ENCODE measurements around the gene BANF2. TPM values are rescaled to one million over a fixed set of nuclear protein-coding genes. Genes with fewer than 3 reads are reported as not detected.
"Not testable (repeated sequence)": the region's sequence is repeated elsewhere in the genome, so short reads cannot be mapped to it uniquely, and the experiment has no call there.

BANF2 gene
- polyA plus RNA-seq, 1 donor from 2014 or later: not detected

DNA sequence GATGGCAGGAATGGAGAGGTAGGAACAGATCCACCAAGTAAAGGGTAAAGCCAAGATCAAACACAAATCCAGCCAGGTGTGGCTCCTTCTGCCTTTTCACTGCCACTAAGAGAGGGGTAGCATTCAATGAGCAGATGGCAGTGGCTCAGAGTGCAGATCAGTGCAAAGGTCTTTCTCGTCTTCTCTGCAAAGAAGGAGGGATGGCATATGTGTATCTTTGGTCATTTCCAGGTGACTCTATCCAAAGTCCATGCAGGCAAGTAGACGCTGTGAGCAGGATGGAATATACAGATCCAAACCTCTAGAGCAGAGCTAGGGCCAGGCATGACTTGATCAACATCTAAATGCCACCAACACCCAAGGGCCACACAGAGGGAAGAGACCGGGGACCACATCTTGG lies 6.9 kb downstream of the BANF2 start:
- Mint-ChIP-seq H3K4me3 (no peak overlapping the region), H3K27ac (no peak overlapping the region), H3K4me1 (no peaks in the 10 kb centered on the region), H3K9me3 (peaks cover 0 to 1% (median 0%) of the 10 kb centered on the region in 3 donors), H3K27me3 (peaks cover 1% of the 10 kb centered on the region), H3K36me3 (no peaks in the 10 kb centered on the region)

DNA sequence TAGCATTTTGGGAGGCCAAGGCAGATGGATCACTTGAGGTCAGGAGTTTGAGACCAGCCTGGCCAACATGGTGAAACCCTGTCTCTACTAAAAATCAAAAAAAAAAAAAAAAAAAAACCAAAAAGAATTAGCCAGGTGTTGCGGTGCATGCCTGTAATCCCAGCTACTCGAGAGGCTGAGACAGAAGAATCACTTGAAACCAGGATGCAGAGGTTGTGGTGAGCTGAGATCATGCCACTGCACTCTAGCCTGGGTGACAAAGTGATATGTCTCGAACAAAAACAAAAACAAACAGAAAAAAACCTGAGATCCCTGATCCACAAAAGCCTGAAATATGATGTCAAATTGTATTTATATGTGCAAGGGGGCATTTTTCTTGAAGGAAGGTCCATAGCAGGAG lies 8.2 kb downstream of the BANF2 start:
- H3K36me3 Mint-ChIP-seq, H3K9me3 Mint-ChIP-seq, H3K4me3 Mint-ChIP-seq, H3K27me3 Mint-ChIP-seq, H3K27ac Mint-ChIP-seq, H3K4me1 Mint-ChIP-seq: not testable (repeated sequence)

DNA sequence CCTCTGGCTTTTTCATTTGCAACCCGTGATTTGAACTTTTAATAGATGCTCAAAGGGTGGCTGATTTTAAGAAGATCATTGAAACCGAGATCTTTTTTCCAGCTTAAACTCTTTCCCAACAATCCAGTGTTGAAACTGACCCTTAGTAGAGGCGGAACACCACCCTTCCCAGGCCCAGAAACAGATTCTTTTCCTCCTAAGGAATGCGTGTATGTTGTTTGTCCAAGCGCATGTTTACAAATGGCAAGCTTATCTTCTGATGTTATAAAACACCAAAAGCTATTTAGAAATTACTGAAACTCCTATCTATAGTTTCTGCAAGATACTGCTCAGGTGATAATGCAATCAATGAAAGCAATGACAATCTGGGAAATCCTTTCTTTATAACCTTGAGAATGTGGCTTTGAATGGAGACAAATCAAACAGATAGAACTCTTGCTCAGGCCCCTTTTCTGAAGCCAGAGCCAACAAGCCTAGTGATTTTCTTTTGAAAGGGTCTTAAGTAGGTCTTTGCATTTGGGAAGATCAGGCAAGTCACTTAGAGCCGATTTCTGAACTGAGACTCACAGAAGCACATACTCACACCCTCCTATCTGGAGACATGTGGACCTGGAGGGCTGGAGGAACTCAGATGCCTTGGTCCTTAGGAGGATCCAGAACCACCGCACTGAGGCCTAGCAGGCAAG lies 9.1 kb downstream of the BANF2 start:
- no peaks in the 10 kb centered on the region for H3K4me1 Mint-ChIP-seq
- peaks cover 1% of the 10 kb centered on the region for H3K27me3 Mint-ChIP-seq
- no peak overlapping the region for H3K4me3 Mint-ChIP-seq
- no peak overlapping the region for H3K27ac Mint-ChIP-seq
- H3K9me3 Mint-ChIP-seq: peaks cover 0 to 1% (median 0%) of the 10 kb centered on the region in 3 donors
- H3K36me3 Mint-ChIP-seq: peaks cover 2% of the 10 kb centered on the region

DNA sequence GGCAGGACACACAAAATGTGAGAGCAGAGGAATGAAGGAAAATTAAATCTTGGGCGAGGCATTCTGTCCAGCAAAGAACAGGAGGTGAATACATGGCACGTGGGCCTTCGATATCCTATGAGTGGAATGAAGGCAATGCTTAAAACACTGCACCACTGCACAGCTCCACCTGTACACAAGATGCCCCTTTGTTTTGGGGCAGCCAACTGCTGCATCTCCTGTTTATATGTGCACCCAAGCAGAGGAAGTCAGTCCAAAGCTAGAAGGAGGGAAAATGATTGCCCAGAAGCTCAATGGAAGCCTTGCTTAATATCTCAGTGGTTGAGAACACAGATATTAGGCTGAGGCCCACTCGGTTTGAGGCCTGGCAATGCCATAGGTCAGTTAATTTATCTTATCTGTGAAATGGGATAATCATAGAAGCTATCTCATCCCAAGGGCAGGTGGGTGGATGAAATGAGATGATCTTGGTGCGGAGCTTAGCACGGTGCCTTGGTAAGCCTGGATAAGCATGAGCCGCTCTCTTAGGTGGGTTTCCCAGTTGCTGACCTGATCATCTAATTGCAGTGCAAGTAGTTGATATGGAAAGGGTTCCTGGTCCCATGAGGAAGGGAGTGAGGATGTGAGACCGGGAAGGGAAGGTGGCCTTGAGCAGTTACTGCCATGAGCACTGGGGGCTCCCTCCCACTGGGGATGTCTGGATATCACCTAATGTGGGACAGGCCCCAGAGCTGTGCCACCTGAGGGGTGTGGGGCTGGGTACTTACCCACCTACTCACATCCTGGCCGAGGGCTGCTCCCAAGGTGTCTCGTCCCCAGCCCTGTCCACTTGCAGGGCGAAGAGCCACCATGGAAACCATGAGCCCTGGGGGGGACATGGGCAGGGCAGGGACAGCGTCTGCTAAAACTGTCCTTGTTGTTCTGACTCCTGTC lies 9.9 kb downstream of the BANF2 start:
- Mint-ChIP-seq H3K4me3 (no peak overlapping the region), H3K9me3 (peaks cover 0 to 1% (median 0%) of the 10 kb centered on the region in 3 donors), H3K36me3 (peaks cover 2% of the 10 kb centered on the region), H3K27ac (no peak overlapping the region), H3K4me1 (no peaks in the 10 kb centered on the region), H3K27me3 (peaks cover 1% of the 10 kb centered on the region)

DNA sequence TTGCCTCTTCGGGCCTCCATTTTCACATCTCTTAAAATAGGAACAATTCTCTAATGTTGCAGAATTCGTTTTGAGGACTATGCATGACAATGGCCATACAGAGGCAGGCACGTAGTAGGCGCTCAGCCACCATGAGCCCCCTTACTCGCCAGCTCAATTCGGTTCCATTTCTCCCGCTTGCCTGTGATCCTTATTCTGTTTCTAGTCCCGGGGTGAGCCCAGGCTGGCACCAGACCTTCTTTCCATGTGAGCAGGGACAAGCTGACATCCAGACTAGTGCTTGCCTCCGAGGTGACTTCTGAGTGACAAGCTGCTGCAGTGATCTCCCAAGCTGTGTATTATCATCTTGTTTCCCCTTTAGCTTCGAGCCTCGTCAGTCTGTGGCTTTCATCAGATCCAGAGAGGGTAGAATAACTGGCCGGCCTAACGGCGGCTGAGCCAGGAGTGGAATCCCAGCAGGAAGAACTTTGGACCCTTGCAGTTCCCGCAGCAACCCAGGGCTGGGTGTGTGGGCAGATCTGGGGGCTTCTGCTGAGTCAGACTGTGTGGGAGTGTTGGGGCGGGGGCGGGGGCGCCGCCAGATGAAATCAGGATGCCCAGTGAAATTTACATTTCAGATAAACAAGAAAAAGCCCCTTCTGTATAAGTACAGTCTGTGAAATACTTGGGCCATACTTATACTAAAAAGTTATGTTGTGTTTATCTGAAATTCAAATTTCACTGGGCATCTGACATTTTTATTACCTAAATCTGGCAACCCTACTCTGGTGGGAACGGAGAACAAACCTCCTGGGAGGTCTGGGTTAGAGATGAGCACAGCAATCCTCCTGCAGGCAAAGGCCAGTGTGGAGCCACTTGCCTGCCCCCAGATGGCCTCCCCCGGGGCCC lies 10.9 kb downstream of the BANF2 start:
- Mint-ChIP-seq H3K27ac (no peak overlapping the region), H3K4me3 (no peak overlapping the region), H3K4me1 (no peaks in the 10 kb centered on the region), H3K27me3 (peaks cover 1% of the 10 kb centered on the region), H3K36me3 (peaks cover 2% of the 10 kb centered on the region), H3K9me3 (no peaks in the 10 kb centered on the region)

DNA sequence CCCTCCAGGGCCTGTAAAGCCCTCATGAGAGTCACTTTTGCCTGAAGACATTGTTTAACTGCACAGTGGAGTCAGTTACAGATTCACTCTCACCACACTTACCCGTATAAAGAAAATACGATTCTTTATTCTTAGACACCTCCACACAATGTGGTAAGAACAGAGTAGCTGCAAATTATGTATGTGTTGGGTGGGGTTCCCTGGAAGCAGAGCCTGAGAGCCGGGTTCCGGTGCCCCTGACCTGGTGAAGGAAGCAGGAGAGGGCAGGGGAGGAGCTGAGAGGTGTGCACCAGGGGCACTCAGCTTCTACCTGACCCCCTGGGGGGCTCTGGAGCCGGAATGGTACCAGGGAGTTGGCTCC lies 11.5 kb downstream of the BANF2 start:
- no peaks in the 10 kb centered on the region for H3K9me3 Mint-ChIP-seq
- no peaks in the 10 kb centered on the region for H3K4me1 Mint-ChIP-seq
- H3K36me3 Mint-ChIP-seq: peaks cover 2% of the 10 kb centered on the region
- H3K27ac Mint-ChIP-seq: no peak overlapping the region
- H3K27me3 Mint-ChIP-seq: no peaks in the 10 kb centered on the region
- no peak overlapping the region for H3K4me3 Mint-ChIP-seq

DNA sequence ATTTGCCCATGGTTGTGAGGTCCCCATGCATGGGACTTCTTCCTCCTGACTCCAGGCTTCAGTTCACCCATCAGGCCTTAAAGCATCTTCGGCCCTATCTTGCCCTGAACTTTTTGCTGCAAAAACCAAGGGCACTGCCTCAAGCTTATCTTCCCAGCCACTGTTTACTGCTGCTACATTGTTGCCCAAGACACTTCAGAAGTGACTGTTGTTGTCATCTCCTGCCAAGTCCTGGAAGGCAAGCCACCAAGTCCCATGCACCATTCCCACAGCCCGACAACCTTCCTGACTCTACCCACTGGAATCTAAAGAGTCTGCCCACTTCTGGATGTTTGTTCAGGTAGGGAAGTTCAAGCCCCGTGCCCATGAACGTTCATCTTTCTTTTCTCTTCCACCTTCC lies 12.4 kb downstream of the BANF2 start:
- H3K36me3 Mint-ChIP-seq: peaks cover 2% of the 10 kb centered on the region
- H3K9me3 Mint-ChIP-seq: no peaks in the 10 kb centered on the region
- H3K27me3 Mint-ChIP-seq: peaks cover 2% of the 10 kb centered on the region
- no peaks in the 10 kb centered on the region for H3K4me1 Mint-ChIP-seq
- no peak overlapping the region for H3K27ac Mint-ChIP-seq
- H3K4me3 Mint-ChIP-seq: no peak overlapping the region

DNA sequence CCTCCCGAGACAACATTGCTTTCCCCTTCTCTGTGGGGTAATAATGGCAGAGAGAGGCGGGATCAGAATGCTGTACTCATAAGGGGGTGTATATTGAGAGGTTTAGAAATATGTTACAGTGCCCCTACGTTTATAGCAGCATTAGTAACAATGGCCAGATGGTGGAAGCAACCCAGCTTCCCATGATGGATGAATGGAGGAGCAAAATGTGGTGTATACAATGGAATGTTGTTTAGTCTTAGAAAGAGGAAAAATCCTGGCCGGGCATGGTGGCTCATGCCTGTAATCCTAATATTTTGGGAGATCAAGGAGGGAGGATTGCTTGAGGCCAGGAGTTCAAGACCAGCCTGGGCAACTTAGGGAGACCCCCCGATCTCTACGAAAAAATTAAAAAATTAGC lies 12.9 kb downstream of the BANF2 start:
- no peaks in the 10 kb centered on the region for H3K4me1 Mint-ChIP-seq
- no peaks in the 10 kb centered on the region for H3K9me3 Mint-ChIP-seq
- H3K4me3 Mint-ChIP-seq: no peak overlapping the region
- peaks cover 2% of the 10 kb centered on the region for H3K27me3 Mint-ChIP-seq
- peaks cover 2% of the 10 kb centered on the region for H3K36me3 Mint-ChIP-seq
- H3K27ac Mint-ChIP-seq: no peak overlapping the region

DNA sequence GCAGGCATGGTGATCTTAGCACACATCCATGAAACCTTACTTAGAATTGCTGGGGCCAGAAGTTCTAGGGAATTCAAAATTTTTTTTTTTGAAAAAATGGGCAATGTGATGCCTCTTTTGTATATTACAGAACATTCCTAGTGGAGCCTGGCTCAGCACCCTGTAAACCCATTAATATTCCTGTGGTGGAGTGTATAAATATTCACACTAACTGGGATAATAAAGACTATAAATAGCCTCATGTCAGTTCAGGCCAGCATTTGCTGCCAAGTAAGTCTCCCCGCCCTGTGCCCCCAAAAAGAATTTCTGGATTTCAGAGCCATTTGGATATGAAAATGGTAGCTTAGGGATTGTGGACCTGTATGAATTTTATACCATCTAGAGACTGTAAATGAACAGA lies 14.8 kb downstream of the BANF2 start:
- H3K36me3 Mint-ChIP-seq: peaks cover 2% of the 10 kb centered on the region
- no peak overlapping the region for H3K27ac Mint-ChIP-seq
- peaks cover 2% of the 10 kb centered on the region for H3K27me3 Mint-ChIP-seq
- no peak overlapping the region for H3K4me3 Mint-ChIP-seq
- no peaks in the 10 kb centered on the region for H3K9me3 Mint-ChIP-seq
- H3K4me1 Mint-ChIP-seq: no peaks in the 10 kb centered on the region

DNA sequence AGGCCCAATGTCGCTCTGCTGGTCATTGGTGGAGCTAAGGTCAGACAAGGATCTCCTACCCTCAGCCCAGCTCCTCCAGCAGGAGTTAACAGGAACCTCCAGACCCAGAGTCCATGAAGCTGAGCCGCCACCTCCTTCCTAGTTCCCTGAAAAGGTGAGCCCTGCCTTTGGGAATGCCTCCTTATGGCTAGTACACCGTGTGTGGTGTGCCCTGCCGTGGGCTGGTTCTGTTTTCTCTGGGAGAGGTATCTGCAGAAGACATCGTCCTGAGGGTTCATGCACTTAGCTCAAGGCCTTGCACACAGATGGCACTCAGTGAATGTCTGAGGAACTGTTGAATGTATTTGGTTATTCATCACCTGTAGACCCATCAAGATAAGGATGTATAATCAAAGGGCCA lies 15.3 kb downstream of the BANF2 start:
- Mint-ChIP-seq H3K9me3 (no peaks in the 10 kb centered on the region), H3K4me3 (no peak overlapping the region), H3K36me3 (peaks cover 2% of the 10 kb centered on the region), H3K27ac (no peak overlapping the region), H3K27me3 (peaks cover 2% of the 10 kb centered on the region), H3K4me1 (no peaks in the 10 kb centered on the region)

DNA sequence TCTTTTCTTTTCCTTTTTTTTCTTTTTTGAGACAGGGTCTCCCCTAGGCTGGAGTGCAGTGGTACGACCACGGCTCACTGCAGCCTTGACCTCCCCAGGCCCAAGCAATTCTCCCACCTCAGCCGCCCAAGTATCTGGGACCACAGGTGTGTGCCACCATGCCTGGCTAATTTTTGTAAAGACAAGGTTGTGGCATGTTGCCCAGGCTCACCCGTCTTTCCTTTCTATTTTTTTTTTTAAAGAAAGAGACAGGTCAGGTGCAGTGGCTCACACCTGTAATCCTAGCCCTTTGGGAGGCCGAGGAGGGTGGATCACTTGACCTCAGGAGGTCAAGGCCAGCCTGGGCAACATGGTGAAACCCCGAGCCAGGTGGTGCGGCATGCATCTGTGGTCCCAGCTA lies 16.6 kb downstream of the BANF2 start:
- Mint-ChIP-seq H3K36me3 (peaks cover 2% of the 10 kb centered on the region), H3K27me3 (peaks cover 3% of the 10 kb centered on the region), H3K9me3 (no peaks in the 10 kb centered on the region), H3K4me3 (no peak overlapping the region), H3K4me1 (no peaks in the 10 kb centered on the region), H3K27ac (no peak overlapping the region)

DNA sequence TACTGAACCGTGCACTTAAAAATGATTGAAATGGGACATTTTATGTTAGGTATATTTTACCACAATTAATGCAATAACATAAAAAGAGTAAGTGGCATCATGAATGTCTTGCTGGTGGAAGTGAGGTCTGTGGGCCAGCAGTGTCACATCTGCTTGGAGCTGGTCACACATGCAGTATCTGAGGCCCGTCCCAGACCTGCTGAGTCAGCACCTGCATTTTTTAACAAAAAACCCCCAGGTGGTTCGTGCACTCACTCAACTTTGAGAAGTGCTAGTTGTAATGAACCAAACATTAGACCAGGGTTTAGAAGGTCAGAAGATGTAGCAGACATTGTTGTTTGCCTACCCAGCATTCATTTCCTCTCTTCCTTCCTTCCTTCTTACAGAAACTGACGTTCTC lies 21.0 kb downstream of the BANF2 start:
- Mint-ChIP-seq H3K27me3 (peaks cover 16% of the 10 kb centered on the region), H3K4me3 (no peak overlapping the region), H3K4me1 (no peaks in the 10 kb centered on the region), H3K9me3 (no peaks in the 10 kb centered on the region), H3K27ac (no peak overlapping the region), H3K36me3 (no peaks in the 10 kb centered on the region)

DNA sequence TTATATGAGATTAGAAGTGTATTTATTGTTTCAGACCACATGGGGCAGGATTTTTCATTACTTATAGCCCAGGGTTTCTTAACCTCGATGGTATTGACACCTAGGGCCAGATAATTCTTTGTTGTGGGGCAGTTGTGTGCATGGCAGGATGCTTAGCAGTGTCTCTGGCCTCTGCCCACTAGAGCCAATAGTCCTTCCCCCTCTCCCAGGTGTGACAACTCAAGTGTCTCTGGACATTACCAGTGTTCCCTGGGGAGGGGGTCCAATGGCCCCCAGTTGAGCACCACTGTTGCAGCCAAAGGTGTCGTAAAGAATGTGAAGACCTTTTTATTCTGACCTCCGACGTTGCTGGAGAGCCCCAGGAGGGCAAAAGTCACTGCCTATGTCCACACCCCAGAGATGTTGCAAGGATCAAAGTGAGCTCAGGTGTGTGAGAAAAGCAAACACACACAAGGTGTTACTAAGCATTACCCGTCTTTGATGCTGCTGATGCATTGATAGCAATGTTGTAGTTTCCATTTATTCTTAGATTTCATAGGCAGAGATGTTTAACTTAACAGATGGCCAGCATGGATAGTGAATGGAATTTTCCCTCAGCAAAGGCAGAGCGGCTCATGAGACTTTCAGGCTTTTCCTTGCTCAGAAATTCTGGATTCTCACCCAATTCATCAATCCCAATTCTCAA lies 22.2 kb downstream of the BANF2 start:
- no peak overlapping the region for H3K4me3 Mint-ChIP-seq
- no peaks in the 10 kb centered on the region for H3K4me1 Mint-ChIP-seq
- no peaks in the 10 kb centered on the region for H3K36me3 Mint-ChIP-seq
- peaks cover 15% of the 10 kb centered on the region for H3K27me3 Mint-ChIP-seq
- peak overlapping the region in 1 of 3 donors; percentile 47 for H3K27ac Mint-ChIP-seq
- H3K9me3 Mint-ChIP-seq: no peaks in the 10 kb centered on the region

DNA sequence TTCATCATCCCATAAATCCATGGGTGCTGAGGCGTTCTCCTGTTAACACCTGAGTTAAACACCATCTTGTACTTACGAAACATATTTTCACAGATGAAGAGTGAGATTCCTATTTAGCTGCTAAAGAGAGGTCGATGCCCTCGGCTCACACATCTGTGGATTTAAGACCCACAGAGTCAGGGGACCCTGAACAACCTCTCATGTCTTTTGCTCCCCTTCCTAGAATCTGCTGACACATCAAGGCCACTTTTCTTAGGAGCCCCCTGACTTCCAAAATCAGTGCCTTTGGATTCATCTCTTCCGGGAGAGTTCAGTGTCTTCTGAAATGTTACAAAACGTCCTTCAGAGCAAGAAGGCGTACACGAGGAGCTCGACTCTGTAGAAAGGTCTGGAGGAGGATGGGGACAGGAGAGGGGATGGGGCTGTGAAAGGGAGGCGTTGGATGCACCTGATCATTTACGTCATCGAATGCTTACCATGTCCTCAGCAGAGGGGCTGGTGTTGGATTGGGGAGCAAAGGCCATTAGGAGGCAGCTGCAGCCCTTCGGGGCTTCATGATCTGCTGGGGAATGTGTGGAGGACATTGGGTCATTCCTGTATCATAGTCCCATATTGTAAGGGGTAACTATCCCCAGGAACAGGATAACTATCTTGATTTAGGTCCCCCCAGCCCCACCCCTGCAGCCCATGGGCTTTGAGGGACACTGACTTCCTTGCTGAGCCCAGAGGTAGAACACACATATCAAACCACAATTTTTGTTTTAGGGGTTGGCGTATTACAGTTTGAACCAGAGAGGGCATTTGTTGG lies 22.9 kb downstream of the BANF2 start:
- H3K27ac Mint-ChIP-seq: peak overlapping the region in 1 of 3 donors; percentile 47
- H3K9me3 Mint-ChIP-seq: no peaks in the 10 kb centered on the region
- H3K4me3 Mint-ChIP-seq: no peak overlapping the region
- H3K4me1 Mint-ChIP-seq: no peaks in the 10 kb centered on the region
- H3K27me3 Mint-ChIP-seq: peaks cover 15% of the 10 kb centered on the region
- H3K36me3 Mint-ChIP-seq: no peaks in the 10 kb centered on the region

Measured in IgD-negative memory B cell (primary cell).